Lower lobe of right lung (tissue), 2 donors: ENCODE results near the gene DIABLO. TPM values are rescaled to one million over a fixed set of nuclear protein-coding genes. Genes with fewer than 3 reads are reported as not detected.
"Not testable (repeated sequence)": the region's sequence is repeated elsewhere in the genome, so short reads cannot be mapped to it uniquely, and the experiment has no call there.

Experiments used
- ATAC-seq, 2 donors: fragments of 200-7000 bp; cut with Tn5 transposase; one replicate each; pipeline ENCODE4 v1.9.1; 2020 to 2022; ENCODE audit warnings: mild to moderate bottlenecking in 2 of 2, moderate library complexity in 2 of 2
- DNase-seq: peaks from one replicate; pipeline ENCODE4 v3.0.0-alpha.2; 2020
- H3K27ac ChIP-seq: fragments of 200-600 bp; one replicate; pipeline ENCODE4 v1.8.0; 2022
- H3K27me3 ChIP-seq: fragments of 200-600 bp; one replicate; pipeline ENCODE4 v1.8.0; 2022; ENCODE audit warnings: low read depth
- H3K36me3 ChIP-seq: fragments of 200-600 bp; one replicate; pipeline ENCODE4 v1.8.0; 2022; ENCODE audit warnings: mild to moderate bottlenecking
- H3K4me1 ChIP-seq: fragments of 200-600 bp; one replicate; pipeline ENCODE4 v1.8.0; 2022
- H3K4me3 ChIP-seq: fragments of 200-600 bp; one replicate; pipeline ENCODE4 v1.8.0; 2022; ENCODE audit warnings: mild to moderate bottlenecking
- H3K9me3 ChIP-seq: fragments of 200-600 bp; one replicate; pipeline ENCODE4 v1.8.0; 2022
- CTCF ChIP-seq: fragments of 200-600 bp; IDR thresholded peaks from one replicate; pipeline ENCODE4 v1.8.0; 2022; ENCODE audit warnings: antibody characterized with exemption, mild to moderate bottlenecking
- intact Hi-C: fragments of 100-400 bp; cut with DNase I; formaldehyde crosslinking; loops from one replicate; pipeline ENCODE4 v1.11.0; 2022
- total RNA-seq: library from RNA; stranded (reverse); fragmentation: NEBNext Ultra II Directional; extraction: Animal tissue kit (Norgen Biotek cat#: 25700); gene quantifications from one replicate; pipeline ENCODE4 v1.2.1, GENCODE V29; 2021
- donor health status: DM: no; HTN: yes; CAD: no; lungs with severe emphysema.

Gene DIABLO
- total RNA-seq, 1 donor from 2014 or later = 31.1 TPM

GRCh38 chr12:122184517-122184916 lies 41.3 kb downstream of the DIABLO start:
- peaks cover 11% of the 10 kb centered on the region for H3K4me1 ChIP-seq
- no peak overlapping the region for H3K27ac ChIP-seq
- intact Hi-C loops = no loop called here
- DNase-seq (no peak), ATAC-seq (no peak)
- no peak overlapping the region for H3K4me3 ChIP-seq
- no peak for TF ChIP-seq CTCF
- H3K9me3 ChIP-seq = no peaks in the 10 kb centered on the region
- no peaks in the 10 kb centered on the region for H3K36me3 ChIP-seq
- H3K27me3 ChIP-seq = peaks cover 12% of the 10 kb centered on the region

GRCh38 chr12:122183588-122183940 lies 42.3 kb downstream of the DIABLO start:
- TF ChIP-seq CTCF = no peak
- H3K27me3 ChIP-seq = peaks cover 12% of the 10 kb centered on the region
- DNase-seq (no peak), ATAC-seq (peak; percentile 21 to 27)
- no peaks in the 10 kb centered on the region for H3K36me3 ChIP-seq
- H3K27ac ChIP-seq = no peak overlapping the region
- peaks cover 11% of the 10 kb centered on the region for H3K4me1 ChIP-seq
- intact Hi-C loops = no loop called here
- H3K4me3 ChIP-seq = peak overlapping the region; percentile 60
- no peaks in the 10 kb centered on the region for H3K9me3 ChIP-seq

GRCh38 chr12:122182887-122183587 lies 42.8 kb downstream of the DIABLO start, which contains the start of gene LRRC43:
LRRC43 (plus strand) TSS chr12:122183123; CDS start chr12:122183145, 22 bp downstream.
- ATAC-seq (peak; percentile 82 to 86), DNase-seq (peak; percentile 67)
- intact Hi-C loops = no loop called here
- no peaks in the 10 kb centered on the region for H3K36me3 ChIP-seq
- TF ChIP-seq CTCF = no peak
- H3K27ac ChIP-seq = no peak within 1 kb of the TSS
- H3K9me3 ChIP-seq = no peaks in the 10 kb centered on the region
- H3K4me1 ChIP-seq = peaks cover 11% of the 10 kb centered on the region
- peak within 1 kb of the TSS; percentile 60 for H3K4me3 ChIP-seq
- peaks cover 12% of the 10 kb centered on the region for H3K27me3 ChIP-seq

- H3K4me1 ChIP-seq, H3K27me3 ChIP-seq, intact Hi-C loops, H3K36me3 ChIP-seq, H3K4me3 ChIP-seq, ATAC-seq, H3K27ac ChIP-seq, DNase-seq, H3K9me3 ChIP-seq: not testable (repeated sequence)
Observed at GRCh38 chr12:122176473-122176872, 49.4 kb downstream of the DIABLO start.

GRCh38 chr12:122174155-122174845 lies 51.6 kb downstream of the DIABLO start, which contains the start of gene IL31:
IL31 (minus strand) TSS chr12:122174221; CDS start chr12:122174172, 49 bp downstream.
- no peak within 1 kb of the TSS for H3K4me3 ChIP-seq
- H3K27me3 ChIP-seq = no peaks in the 10 kb centered on the region
- ATAC-seq (no peak), DNase-seq (no peak)
- TF ChIP-seq CTCF = no peak
- intact Hi-C loops = no loop called here
- no peak within 1 kb of the TSS for H3K27ac ChIP-seq
- H3K9me3 ChIP-seq = no peaks in the 10 kb centered on the region
- no peaks in the 10 kb centered on the region for H3K4me1 ChIP-seq
- H3K36me3 ChIP-seq = no peaks in the 10 kb centered on the region
